ENCODE data around the gene ANKRD63.

Gene ANKRD63

GRCh38 chr15:40255033-40255432 is 27.8 kb downstream of the ANKRD63 start:
- DNase-seq = no peak

DNA sequence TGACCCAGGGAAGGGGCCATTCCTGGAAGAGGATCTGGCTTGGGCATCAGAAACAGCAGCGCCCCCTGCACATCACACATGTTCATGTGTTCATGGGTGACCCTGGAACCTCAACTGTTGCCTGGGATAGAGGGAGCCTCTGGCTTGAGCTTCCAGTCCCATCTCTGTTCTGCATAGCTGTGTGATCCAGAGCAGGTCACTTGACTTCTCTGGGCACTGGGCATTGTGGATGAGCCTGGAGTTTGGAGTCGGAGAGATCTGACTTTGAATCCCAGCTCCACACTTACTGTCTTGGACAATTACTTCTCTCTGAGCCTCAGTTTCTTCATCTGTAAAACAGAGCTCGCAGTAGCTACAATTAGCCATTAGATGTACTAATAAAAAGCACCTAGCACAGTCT is 28.4 kb downstream of the ANKRD63 start:
- no peak for DNase-seq

DNA sequence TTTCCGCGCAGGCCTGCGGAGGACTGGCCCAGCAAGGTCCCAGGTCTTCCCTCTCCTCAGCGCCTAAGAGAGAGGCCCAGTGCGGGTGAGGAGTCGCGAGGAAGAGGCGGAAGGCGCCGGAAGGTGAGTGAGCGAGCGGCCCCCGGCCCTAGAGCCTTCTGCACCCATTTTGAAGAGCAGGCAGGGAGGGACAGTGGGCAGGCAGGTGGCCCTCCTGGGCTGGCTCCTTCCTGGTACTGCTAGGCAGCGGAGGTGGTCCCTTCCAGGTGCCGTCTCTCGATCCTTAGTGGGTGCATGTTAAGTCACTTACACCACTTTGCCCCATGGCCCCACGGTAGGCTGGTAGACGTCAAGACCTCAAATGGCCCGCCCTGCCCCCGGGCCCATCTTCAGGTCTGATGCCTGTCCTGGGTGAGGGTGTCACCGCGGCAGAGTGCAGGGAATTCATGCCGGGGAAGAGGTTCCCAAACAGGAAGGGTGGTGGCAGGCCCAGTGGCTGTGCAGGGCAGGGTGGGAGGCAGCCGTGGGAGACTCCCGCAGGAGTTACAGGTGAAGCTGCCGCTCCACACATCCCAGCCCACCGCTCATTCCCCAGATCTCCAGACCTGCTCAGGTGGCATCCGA is 29.6 kb downstream of the ANKRD63 start:
- DNase-seq = no peak

GRCh38 chr15:40252438-40253166 is 30.3 kb downstream of the ANKRD63 start:
- DNase-seq = peak; percentile 64

DNA sequence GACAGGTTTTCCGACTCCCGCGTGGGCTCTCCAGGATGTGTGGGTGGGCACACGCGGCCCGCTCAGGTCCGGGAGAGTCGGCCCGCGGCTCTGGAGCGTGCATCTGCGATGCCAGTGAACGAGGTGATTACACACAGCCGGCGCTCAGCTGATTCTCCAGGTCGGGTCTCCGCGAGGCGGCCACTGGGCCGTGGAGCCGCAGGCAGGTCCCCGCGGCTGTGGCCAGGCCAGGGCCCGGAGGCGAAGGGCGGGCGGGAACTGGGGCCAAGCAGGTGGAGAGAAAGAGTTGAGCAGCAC is 30.8 kb downstream of the ANKRD63 start:
- DNase-seq = no peak

GRCh38 chr15:40251486-40252140 is 31.3 kb downstream of the ANKRD63 start:
- no peak for DNase-seq

GRCh38 chr15:40250771-40251483 is 31.9 kb downstream of the ANKRD63 start:
- DNase-seq = no peak

- no peak for DNase-seq
Measured at GRCh38 chr15:40250304-40250656, 32.6 kb downstream of the ANKRD63 start.

DNA sequence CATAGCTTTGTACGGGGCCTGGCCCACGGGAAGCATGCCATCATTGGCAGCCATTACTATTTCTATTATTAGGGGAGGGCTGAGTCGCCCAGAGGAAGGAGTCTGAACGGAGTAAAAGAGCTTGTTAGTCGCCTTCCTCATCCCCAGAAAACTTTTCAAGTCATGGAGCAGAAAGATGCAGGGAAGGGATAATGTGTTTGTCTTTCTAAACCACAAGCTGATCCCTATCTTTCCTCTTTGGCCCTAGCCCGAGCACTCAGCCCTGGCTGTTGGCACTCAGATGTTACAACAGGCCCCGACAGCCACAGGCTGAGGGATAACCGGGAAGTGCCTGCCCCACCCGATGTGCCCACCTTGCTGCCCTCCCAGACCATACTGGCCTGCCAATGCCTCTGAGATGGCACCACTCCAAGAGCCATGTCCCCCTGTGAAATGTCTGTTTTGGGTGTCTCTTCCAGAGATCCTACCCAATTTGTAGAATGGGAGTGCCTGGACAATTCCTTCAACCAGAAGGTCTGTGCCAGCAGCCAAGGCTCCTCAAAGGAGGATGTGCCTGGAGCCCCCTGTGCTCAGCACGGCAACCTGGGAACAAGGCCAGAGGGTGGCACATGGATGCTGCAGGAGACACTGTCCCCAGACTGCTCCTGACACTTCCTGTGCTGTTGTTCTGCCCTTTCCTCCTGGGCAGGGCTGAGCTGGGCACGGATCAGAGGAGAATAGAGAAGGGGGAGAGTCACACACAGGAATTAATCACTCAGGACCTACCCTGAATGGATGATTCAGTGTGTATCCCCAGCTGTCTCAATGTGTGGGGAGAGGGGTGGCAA is 33.2 kb downstream of the ANKRD63 start:
- DNase-seq = no peak

GRCh38 chr15:40248006-40248783 is 34.7 kb downstream of the ANKRD63 start:
- DNase-seq = no peak

DNA sequence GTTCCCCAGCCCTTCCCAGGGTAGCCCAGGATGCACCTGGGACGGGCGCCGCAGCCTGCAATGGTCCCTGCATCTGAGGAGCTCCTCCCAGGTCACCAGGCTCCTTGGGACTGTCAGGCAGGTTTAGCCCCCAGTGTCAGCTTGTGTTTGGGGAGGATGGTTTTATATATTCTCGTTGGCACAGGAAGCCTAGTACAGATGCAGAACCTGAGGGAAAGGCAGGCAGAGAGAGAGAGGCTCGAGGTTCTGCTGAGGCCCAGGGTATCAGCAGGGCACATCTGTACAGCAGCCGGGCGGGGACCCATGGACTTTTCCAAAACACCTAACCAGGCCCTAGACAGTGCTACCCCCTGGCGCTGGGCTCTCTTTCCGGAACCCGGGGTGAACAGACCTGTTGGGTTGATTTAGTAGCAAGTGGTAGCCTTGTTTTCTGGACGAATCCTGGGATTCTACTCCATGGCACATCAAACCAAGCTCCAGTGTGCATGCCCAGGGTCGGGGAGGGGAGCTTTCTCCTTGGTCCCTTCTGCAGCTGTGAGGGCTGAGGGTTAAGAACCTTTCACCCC is 35.4 kb downstream of the ANKRD63 start:
- DNase-seq = no peak

GRCh38 chr15:40246496-40247280 is 36.2 kb downstream of the ANKRD63 start:
- no peak for DNase-seq

GRCh38 chr15:40245666-40246450 is 37.0 kb downstream of the ANKRD63 start:
- no peak for DNase-seq

DNA sequence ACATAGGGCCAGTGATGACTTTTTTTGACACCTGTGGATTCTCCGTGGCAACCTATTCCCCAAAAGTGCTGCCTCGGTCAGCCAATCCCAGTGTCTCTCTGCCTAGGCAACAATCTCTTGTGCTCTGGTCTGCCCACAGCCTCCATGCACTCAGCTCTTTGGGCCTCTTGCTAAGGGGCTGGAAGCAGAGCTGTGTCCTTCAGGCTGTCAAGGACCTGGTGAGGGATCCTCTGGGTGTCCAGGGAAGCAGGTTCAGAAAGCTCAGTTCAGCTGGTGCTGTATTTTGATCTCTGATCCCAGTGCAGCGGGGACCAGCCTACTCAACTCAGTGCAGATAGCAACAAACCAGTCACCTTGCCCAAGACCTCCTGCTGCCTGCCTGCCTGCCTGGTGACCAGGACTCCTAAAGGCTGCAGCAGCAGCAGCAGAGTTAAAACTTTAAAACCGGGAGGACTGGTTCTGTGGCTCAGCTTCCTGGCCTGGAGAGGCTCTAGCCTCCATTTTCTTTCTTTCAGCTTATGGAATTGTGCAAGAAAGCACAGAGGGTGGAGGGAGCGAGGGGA is 37.8 kb downstream of the ANKRD63 start:
- no peak for DNase-seq

- DNase-seq = no peak
Measured at GRCh38 chr15:40243126-40243810, 39.6 kb downstream of the ANKRD63 start.

GRCh38 chr15:40242601-40243000 is 40.3 kb downstream of the ANKRD63 start:
- DNase-seq = no peak

DNA sequence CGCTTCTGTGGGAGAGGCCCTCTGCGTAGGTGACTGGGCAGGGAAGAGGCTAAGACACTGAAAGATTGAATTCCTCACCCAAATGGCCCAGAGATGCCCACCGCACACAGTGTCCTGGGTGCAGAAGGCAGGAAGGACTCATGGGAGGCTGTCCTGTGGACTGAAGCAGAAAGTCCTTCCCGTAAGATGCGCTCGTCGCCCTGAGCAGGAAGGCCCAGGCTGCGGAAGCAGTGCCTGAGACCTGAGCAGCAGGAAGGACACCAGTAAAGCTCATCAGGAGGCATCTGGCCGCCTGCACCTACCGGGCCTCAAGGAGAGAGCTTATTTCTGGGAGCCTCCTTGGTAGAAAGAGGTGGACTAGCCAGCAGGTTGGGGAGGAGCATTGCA is 40.7 kb downstream of the ANKRD63 start:
- DNase-seq = no peak

DNA sequence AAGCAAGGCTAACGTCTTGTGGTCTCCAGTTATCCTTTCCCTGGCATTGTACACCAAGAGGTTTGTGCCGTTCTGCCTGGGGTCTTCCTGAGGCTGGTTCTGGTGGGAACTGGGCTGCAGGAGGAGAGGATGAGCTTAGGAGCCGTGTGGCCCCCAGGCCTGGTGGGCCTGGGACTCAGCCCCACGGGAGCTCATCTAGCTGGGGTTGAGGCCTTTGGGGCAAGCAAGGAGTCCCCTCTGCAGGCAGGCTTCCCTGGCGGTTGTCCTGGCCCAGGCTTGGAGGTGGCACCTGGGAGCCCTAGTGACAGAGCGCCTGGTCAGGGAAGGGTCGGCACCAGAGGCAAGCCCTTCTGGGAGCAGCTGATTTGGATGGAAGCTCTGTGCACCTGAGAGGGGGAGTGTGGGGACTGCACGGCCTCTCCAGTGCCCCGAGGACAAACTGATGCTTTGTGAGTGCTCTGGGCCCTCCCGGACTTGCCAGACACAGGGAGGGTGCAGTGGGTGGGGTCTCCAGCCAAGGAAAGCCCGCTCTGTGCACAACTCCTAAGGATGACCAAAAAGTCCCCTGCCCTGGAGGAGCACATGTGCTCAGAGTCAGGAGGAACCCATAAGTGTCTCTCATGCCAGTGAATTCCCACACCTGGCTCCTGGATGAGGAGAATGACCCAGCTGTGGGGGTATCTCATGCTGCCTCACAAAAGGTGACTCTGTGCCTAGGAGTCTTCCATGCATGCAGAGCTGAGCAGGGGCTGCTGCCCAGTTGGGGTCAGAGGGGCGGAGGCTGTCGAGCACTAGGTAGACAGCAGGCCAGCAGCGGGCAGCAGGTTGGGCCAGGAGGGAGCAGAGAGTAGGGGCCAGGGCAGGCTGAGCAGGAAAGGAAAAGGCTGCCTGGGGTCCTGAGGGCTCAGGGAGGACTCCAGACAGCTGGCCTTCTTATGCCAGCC is 41.3 kb downstream of the ANKRD63 start:
- no peak for DNase-seq

All from NCI-H1105 (cell line).